Fibroblast of mammary gland (primary cell): ENCODE data around the gene DAB2IP.
"Not testable (repeated sequence)": the region's sequence is repeated elsewhere in the genome, so short reads cannot be mapped to it uniquely, and the experiment has no call there.

Experiments used
- DNase-seq: peaks from one replicate; pipeline ENCODE4 v3.0.0-alpha.2; 2010; ENCODE audit warnings: low read depth
- H3K4me3 ChIP-seq: 2 replicates; pipeline ENCODE4 v1.5.1; 2011; ENCODE audit warnings: low read depth, mild to moderate bottlenecking, low read length, moderate library complexity; ENCODE audit not compliant: control insufficient read depth
- CTCF ChIP-seq: conservative IDR thresholded peaks from 2 replicates; pipeline ENCODE4 v1.5.1; 2011; ENCODE audit warnings: low read depth, low read length, inconsistent platforms; ENCODE audit not compliant: control insufficient read depth, insufficient read depth

DAB2IP gene

GRCh38 chr9:121739971-121740370, 88.5 kb downstream of the DAB2IP start:
- no peak for TF ChIP-seq CTCF
- DNase-seq, result no peak
- no peak overlapping the region for H3K4me3 ChIP-seq

- no peak for TF ChIP-seq CTCF
- no peak for DNase-seq
- H3K4me3 ChIP-seq, result no peak overlapping the region
Measured at GRCh38 chr9:121741228-121741918, 89.9 kb downstream of the DAB2IP start.

GRCh38 chr9:121741919-121742283, 90.5 kb downstream of the DAB2IP start:
- H3K4me3 ChIP-seq, DNase-seq: not testable (repeated sequence)

DNA sequence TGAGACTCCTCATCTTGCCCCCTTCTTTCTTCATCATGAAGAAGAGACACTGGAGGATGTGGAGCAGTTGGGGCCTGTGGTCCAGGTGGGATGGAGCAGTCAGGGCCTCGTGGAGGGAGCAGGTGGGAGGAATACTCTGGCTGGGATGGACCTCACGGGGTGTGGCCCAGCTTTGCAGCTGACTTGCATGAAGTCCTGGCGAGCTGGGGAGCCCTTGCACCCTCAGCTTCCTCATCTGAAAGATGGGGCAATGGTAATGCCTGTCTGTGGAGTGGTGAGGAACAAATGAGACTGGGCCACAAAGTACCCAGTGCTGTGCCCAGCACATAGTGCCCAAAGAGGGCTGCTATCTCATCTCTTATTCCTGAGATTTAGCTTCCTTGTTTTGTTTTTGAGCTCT, 91.5 kb downstream of the DAB2IP start:
- DNase-seq, result no peak
- no peak for TF ChIP-seq CTCF
- no peak overlapping the region for H3K4me3 ChIP-seq

DNA sequence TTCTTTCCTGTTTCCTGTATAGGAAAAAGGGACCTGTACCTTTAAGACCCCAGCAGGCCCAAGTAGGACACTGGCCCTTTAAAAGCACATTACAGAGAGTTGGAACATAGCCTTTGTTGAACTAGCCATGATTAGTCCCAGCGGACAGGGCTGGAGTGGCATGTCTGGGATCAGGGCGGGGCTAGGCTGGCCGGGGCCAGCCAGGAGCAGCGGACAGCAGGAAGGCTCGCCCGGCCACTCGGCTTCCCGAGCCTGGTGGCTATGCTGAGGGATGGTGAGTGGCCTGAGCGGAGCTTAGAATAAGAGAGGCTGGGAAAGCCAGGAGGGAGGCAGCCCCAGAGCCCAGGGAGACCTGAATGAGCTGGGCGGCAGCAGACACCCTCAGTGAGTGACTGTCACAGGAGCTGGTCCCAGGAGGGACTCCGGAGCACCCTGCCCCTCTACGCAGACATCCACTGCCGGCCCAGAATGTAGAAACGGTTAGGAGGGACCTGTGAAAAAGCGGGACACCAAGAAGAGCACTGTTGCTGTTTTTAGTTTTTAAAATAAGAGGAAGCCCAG, 92.1 kb downstream of the DAB2IP start:
- peak; percentile 81 for DNase-seq
- H3K4me3 ChIP-seq, result peak overlapping the region; percentile 53

DNA sequence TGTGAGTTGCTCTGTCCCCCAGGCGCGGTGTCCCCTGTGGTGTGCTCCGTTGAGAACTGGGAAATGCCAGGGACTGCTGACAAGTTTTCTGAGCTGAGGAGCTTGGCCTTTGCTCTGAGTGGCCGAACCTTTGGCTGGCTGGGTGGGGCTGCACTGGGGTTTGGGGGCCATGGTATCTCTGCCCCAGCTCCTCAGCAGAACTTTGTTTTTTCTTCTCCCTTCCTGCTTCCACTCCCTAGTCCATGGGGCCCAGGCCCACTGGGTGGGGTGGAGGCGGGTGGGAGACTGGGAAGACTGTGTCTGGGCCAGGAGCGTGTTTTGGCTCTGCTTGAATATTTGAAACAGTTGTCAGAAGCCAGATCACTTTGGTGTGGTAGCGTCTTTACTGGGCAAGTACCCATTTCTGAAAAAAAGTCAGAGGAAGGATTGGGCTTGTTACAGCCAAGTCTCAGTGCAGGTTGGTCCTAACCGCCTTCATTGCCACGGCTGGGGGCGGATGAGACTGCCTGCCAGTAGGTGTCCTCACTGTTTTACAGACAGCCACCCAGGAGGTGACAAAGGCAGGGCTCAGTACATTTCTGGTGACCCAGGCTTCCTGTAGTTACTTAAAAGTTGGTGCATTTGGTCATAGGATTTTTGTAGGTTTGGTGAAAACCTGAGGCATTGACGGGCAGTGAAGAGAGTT, 92.7 kb downstream of the DAB2IP start:
- H3K4me3 ChIP-seq, result peak overlapping the region; percentile 53
- DNase-seq, result peak; percentile 45
- TF ChIP-seq CTCF, result peak; percentile 42

More for the DNA sequence above, 92.1 kb downstream of the DAB2IP start:
- no peak for TF ChIP-seq CTCF

DNA sequence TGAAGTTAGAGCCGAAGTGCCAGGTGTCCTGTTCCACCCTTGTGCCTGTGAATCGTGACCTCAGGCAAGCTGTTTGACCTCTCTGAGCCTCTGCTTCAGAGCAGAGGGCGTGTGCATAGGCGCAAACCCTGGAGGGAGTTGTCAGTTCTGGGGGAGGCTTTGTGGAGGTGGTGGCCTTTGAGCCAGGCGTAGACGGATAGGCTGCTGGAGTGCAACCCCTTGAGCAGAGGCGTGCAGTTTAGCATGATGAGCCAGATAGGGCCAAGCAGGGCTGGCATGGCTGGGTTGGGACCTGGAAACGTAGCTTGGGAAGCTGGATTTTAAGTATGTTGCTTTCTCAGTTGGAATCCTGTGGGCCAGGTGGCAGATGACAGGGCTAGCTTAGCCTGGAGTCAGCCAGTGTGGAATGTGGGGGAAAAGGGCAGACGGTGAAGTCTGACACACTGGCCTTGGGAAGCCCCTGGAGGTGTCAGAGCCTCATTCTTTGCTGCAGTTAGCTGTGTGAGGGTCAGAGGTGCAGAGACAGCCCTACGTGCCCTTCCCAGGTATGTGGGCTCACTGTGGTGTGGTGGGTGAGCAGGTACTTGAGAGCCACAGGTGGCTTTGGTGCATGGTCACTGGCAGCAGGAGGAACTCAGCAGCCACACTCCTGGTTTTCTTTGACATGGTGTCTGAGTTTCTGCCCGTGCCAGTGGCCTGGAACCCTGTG, 93.4 kb downstream of the DAB2IP start:
- H3K4me3 ChIP-seq, result no peak overlapping the region
- no peak for DNase-seq
- TF ChIP-seq CTCF, result no peak
